Astrocyte of the cerebellum (primary cell): Measurements from ENCODE around the gene TSPY4.
"Not testable (repeated sequence)": the region's sequence is repeated elsewhere in the genome, so short reads cannot be mapped to it uniquely, and the experiment has no call there.

Experiments used
- DNase-seq: peaks from one replicate; pipeline ENCODE4 v3.0.0-alpha.2; 2011; ENCODE audit warnings: low read depth
- H3K4me3 ChIP-seq: 2 replicates; pipeline ENCODE4 v1.5.1; 2011; ENCODE audit warnings: mild to moderate bottlenecking, low read depth, low read length, moderate library complexity
- in situ Hi-C: cut with HindIII; loops from 2 replicates; pipeline ENCODE4 v1.10.0; 2017; ENCODE audit warnings: low sequenced_read_pairs
- TF ChIP-seq, protein P1 (sequence below): IDR thresholded peaks from 2 replicates; pipeline ENCODE4 v1.5.1; 2012; ENCODE audit warnings: low read length, low read depth, moderate library complexity, mild to moderate bottlenecking; ENCODE audit errors: missing control alignments

Gene TSPY4

GRCh38 chrY:9337164-9337563, at the start of gene TSPY4:
TSPY4 (plus strand) TSS chrY:9337464; CDS start chrY:9337510, 46 bp downstream.
- in situ Hi-C loops, DNase-seq, H3K4me3 ChIP-seq: not testable (repeated sequence)

GRCh38 chrY:9320996-9321395, 16.3 kb upstream of the TSPY4 start:
- in situ Hi-C loops, result no loop called here
- DNase-seq, result no peak
- TF ChIP-seq, protein P1, sequence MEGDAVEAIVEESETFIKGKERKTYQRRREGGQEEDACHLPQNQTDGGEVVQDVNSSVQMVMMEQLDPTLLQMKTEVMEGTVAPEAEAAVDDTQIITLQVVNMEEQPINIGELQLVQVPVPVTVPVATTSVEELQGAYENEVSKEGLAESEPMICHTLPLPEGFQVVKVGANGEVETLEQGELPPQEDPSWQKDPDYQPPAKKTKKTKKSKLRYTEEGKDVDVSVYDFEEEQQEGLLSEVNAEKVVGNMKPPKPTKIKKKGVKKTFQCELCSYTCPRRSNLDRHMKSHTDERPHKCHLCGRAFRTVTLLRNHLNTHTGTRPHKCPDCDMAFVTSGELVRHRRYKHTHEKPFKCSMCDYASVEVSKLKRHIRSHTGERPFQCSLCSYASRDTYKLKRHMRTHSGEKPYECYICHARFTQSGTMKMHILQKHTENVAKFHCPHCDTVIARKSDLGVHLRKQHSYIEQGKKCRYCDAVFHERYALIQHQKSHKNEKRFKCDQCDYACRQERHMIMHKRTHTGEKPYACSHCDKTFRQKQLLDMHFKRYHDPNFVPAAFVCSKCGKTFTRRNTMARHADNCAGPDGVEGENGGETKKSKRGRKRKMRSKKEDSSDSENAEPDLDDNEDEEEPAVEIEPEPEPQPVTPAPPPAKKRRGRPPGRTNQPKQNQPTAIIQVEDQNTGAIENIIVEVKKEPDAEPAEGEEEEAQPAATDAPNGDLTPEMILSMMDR, result no peak
- H3K4me3 ChIP-seq, result no peak overlapping the region

GRCh38 chrY:9357497-9357896, 20.2 kb downstream of the TSPY4 start, which contains the start of gene TSPY8:
TSPY8 (plus strand) TSS chrY:9357797; CDS start chrY:9357843, 46 bp downstream.
- DNase-seq, in situ Hi-C loops, H3K4me3 ChIP-seq: not testable (repeated sequence)
